Stimulated activated CD4-positive, alpha-beta T cell treated with anti-CD3 and anti-CD28 coated beads, Interleukin-15, amount 100 ng/mL, for 24 hours (primary cell): ENCODE data around the gene GMPPA.

ENCODE experiments used
- DNase-seq: peaks from one replicate; pipeline ENCODE4 v3.0.0-alpha.2; 2020

The GMPPA gene

DNA sequence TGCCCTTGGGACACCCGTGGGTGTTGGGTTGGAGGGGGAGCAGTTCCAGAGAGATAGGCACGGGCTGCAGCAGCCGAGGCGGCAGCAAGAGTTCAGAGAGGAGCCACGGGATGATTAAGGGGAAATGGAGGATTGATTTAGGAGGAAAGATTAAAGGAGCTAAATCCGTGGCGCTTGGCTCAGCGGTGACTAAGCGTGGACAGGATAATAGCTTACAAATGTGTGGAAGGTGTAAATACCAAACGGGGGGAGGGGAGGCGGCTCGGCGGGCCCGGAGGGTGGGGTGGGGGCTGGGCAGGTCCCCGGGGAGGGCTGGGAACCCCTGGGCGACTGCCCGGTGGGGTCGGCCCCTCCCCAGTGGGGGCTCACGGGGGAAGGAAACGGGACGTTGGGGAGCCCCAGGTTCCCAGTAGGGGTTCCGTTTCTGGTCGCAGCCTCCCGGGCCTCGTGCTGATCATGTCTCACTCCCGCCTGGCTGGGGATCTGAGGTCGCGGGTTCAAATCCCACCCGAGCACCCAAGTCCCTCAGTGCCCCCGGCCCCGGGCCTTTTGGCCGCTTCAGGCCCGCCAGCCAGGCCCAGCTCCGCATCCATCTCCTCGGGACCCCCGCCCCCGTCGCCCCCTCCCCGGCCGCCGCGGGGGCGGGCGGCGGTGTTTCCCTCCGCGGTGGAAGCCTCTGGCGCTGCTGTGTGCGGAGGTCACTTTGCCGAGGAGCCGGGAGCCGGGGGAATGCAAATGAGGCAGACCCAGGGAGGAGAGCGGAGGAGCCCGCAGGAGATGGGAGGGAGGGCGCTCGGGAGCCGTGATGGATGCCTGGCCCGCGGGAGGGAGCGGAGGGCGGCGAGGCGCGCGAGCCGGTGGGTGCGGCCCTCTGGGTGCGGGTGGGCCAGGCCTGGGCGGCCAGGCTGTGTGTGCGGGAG is 23.7 kb downstream of the GMPPA start:
- no peak for DNase-seq

DNA sequence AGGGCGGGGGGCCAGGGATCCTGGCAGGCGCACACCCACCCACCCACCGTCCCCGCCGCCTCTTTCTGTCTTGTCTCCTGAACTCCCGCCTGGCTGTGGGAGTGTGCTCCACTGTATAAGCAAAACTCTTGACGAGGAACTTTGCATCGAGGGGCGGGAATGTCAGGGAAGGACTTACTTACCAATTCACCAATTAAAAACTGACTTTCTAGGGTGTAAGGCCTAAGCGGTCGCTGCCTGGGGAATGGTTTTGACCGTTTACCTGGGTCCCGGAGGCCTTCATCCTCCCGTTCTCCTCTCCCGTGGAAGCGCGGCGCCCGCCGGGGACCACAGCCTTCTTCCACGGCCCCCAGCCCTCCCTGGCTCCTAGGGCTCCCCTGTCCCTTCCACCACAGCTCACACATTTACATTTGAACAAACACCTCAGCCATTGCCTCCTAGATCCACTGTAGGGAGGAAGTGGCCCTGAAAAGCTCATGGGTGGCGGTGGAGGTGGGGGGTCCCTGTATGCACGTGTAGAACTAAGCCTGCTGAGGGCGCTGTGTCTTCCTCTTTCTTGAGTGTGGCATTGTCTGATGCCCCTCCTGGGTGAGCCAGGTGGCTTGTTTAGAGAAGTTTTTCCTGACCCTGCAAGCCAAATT is 24.5 kb downstream of the GMPPA start:
- DNase-seq: no peak

DNA sequence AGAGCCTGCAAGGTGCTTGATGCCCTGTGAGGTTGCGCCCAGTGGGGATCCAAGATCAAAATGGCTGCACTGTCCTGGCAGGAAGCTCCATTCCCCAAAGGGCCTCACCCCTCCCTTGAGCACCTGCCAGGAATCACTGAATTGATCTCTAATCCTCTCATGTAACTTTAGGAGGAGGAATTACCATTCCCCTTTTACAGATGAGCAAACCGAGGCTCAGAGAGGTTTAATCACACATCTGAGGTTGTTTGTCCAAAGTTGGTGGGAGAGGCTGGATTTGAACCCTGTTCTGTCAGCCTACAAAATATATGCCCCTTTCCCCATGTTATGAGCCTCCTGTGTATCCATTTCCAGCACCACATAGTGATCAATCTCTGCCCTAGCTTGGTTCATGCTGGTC is 26.1 kb downstream of the GMPPA start:
- no peak for DNase-seq

DNA sequence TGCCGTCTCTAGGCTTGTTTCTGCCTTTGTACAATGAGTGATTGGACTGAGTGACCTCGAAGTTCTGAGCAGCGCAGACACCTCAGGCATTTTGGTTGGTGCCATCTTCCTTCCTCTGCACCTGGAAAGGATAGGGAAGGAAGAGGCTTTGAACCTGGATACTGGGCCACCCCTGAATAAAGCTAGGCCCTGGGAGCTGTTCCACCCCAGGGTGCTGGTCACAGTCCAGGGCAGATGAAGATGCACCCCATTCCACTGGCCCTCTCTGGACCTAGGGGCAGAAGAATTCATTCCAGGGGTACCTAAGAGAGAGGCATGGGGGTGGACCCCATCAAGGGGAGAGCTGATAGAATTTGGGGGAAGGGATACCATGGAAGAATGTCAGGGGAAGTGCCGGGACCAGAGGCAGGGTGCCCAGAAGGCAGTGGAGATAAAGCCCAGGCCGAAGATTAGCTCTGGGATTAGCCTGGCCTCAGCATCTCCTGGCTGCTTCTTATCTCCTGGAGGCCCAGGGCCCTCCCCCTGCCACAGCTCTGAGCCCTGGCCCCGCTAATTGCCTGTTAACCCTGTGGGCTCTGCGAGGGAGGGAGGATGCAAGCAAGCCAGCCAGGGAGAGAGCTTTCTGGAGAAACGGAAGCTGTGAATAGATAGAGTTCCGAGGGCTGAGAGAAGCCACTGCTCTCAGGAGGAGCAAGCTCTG is 27.0 kb downstream of the GMPPA start:
- no peak for DNase-seq

DNA sequence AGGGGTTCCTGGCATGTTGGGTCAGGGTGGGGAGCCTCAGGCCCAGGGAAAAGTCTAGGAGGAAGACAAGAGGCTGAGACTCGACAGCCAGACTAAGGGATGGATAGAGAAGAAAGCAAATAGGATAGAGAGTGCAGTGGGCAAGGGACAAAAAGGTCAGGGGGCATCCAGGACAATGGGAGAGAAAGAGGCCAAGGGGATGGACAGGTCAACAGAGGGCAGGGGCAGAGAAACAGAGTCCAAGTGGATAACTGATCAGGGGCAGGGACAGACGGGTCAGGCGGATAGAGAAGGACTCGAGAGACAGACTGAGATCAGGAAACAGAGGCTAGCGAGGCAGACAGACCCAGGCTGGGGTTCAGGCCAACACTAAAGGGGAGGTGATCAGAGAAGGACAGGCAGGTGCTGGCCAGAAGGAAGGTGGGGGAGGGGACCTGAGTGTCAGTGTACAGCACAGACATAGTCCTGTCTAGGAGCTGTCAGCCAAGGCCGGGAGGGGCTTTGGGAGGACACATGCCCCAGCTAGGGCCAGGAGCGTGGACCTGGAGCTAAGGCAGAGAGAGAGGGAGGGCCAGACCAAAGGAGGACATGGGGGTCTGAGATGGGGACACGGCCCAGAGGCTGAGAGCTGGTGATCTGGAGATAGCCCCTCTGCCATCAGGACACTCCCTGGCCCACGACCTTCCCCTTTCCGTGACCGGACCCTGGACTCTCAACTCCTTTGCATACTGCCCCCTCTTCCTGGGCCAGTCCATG is 27.8 kb downstream of the GMPPA start:
- DNase-seq: no peak

DNA sequence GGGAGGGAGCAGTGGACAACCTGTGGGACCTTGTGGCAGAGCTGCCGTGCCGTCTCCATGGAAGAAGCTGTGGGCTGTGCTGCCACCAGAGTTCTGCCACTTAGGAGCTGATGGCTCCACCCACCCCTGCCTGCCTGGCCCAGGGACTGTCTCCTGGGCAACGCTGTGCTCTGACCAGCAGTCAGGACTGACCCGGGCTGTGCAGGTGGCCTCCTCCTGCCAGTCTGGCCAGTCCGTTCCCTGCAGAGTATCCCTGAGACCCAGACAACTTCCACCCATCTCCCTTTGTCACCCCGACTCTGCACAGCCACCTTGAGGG is 28.3 kb downstream of the GMPPA start:
- no peak for DNase-seq

DNA sequence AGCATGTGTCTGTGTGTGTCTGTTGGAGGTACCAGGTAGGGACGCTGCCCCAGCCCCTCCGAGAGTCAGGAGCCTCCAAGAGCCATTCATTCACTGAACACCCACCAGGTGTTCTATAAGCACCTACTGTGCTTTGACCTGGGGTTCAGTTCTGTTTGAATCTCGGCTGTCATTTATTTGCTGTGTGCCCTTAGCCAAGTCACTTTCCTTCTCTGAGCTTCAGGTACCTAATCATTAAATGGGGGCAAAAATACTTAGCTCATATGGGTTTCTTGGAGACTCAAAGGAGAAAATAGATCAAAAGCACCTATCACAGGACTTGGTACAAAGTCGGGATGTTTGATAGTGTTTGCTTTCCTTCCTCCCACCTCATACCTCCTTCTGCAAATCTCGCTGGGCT is 28.8 kb downstream of the GMPPA start:
- DNase-seq: no peak

DNA sequence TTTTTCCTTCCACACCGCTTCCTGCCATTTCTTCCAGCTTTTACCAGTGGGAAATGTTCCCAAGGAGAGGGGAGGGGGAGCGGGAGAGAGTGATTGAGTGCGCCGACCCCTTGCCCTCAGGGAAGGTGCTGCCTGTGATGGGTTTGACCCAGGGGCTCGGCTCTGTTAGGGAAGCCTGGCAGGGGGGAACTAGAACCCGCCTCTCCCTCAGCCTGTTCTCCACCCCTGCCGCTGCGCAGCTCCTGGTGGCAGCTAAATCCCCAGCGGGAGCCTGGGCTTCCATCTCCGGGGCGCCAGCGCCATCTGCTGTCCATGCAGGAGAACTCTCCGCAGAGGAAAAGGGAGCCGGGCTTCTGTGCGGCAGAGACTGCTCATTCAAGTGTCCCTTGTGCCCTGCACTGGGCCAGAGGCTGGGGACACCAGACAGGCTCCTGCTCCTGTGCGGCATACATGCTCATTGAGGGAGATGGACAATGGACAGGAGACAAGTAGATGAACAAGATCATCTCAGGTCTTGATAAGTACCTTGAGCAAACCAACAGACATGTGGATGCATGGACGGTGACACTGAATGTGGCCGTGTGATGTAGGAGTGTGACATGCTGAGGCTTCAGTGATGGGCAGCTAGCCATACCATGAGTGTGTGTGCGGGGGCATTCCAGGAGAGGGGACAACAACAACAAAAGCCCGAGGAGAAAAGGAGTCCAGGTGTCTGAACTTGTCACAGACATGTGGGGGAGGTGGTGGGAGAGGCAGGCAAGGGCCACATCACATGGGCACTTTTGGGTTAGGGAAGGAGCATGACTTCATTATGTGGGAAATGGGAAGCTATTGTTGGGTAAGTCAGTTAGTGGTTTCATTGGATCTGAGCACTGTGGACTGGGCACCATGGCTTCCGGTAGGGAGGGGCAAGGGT is 31.6 kb downstream of the GMPPA start:
- peak; percentile 90 for DNase-seq

DNA sequence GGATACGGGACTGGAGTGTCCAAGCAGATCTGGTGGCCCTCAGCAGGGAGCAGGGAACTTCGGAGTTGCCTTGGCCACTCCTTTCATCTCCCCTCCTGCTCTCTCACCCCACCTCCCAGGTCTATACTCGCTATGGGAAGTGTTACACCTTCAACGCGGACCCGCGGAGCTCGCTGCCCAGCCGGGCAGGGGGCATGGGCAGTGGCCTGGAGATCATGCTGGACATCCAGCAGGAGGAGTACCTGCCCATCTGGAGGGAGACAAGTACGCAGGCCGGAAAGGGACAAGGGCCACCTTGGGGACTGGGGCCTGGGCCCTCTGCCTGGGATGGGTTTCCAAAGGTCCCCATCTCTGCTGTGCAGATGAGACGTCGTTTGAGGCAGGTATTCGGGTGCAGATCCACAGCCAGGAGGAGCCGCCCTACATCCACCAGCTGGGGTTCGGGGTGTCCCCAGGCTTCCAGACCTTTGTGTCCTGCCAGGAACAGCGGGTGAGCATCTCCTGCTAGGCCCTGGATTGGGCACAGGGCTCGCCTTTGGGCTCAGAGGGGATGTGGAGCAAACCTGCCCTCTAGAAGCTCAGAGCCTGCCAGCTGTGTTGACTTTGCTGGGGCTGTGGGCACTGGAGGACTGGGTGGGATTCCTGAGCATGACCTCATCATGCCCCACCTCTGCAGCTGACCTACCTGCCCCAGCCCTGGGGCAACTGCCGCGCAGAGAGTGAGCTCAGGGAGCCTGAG is 33.1 kb downstream of the GMPPA start:
- no peak for DNase-seq

DNA sequence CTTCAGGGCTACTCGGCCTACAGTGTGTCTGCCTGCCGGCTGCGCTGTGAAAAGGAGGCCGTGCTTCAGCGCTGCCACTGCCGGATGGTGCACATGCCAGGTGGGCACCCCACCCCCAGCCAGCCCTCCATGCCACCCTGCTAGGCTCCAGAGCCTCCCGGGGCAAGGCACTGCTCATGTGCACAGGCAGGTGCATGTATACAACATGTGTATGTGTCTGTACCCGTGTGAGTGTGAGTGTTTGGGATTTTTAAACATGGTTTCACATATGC is 33.6 kb downstream of the GMPPA start:
- no peak for DNase-seq

DNA sequence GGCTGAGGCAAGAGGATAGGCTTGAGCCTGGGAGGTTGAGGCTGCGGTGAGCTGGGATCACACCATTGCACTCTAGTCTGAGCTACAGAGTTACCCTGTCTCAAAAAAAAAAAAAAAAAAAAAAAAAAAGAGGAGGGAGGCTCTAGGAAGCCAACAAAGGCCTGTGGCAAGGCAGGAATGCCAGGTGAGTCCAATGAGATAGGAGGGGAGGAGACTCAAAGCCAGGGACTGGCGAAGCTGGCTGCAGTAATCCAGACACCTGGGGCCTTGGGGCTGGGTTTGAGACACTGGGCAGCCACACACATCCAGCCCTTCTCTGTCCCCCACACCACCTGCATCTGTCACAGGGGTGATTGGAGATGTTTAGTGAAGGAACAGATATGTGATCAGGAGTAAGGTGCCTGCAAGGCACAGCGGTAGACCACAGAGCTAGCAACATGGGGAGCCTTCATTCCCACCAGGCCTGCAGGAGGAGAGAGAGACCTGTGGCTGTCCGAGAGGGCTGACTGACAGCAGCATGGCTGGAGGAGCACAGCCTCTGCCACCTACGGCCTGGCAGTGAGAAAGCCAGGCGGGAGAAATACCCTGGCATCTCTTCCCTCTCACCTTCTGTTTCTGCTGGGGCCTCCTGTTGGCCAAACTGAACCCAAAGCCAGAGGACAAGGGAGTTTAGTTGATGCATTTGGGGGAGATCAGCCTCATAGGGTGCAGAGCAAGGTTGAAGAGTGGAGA is 35.4 kb downstream of the GMPPA start:
- DNase-seq: no peak

DNA sequence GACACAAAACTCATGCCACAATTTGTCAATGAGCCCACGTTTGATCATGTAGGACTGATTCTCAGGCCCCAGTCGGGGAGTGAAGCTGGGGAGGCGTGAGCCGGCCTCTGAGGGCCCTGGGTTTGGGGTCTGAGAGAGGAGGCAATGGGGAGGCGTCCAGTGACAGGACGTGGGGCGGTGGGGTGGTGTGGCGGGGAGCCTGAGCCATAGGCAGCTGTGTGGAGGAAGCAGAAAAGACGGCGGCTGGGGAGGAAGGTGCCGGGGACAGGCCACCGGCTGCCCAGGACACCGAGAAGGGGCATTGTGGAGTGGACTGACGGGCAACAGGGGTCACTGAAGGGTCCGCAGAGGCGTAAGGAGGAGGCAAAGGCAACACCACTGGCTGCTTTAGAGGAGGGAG is 37.7 kb downstream of the GMPPA start:
- DNase-seq: no peak

DNA sequence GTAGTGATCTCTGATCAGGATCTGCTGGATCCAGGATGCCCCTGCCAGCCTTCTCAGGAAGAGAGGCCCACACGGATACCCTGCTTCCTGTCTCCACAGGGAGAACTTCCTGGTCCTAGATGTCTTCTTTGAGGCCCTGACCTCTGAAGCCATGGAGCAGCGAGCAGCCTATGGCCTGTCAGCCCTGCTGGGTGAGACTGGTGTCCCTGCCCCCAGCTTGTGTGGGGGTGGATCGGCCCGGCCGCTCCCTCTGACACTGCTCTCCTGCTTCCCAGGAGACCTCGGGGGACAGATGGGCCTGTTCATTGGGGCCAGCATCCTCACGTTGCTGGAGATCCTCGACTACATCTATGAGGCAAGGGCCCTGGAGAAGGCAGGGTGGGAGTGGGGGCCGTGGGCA is 38.3 kb downstream of the GMPPA start:
- no peak for DNase-seq

DNA sequence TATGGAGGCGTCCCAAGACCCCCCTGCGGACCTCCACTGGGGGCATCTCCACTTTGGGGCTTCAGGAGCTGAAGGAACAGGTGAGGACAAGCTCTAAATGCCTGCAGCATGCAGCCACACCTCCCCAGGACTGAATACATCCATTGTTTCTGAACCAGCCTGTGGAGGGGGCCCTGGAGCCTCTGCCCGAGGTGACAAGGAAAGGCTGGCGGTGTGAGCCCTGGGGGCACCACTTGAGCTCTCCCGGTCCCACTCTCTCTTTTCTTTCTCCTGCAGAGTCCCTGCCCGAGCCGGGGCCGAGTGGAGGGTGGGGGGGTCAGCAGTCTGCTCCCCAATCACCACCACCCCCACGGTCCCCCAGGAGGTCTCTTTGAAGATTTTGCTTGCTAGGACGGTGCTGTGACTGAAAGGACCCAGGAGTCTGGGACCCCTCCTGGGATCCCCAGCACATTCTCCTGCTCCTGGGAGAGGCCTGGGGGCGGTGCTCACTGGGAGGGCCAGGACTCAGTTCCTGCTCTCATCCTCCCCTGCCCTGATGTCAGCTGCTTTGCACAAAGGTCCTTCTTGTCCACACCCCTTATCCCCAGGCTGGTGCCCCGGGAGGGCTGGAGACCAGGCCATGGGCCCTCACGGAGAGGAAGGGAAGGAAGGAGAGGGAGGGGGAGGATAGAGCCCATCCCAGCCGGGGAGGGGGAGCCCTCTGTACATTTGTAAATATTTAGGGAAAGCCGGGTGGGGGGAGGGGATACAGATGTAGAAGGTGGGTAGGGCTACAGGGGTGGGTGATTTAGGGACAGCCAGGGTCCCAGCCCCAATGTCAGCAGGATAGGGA is 39.2 kb downstream of the GMPPA start:
- no peak for DNase-seq

DNA sequence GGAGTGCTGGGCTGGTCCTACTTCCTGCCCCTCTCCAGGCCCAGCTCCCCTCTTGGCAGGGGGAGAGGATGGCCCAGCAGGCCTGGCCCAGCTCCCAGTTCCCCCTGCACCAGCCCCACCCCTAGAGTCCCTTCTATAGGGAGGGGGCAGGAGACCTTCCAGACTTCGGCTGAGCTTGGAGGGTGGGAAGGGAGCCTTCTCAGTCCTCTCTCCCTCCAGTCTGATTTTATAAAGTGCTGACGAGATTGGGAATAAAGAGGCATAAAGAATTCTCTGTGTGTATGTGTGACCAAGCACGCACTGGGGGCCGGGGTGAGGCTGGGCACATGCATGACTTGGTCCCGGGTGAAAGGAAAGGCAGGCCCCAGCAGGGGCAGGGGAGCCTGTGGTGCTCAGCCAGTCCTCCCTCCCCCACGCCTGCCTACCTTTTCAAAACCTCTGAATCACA is 39.8 kb downstream of the GMPPA start:
- no peak for DNase-seq

DNA sequence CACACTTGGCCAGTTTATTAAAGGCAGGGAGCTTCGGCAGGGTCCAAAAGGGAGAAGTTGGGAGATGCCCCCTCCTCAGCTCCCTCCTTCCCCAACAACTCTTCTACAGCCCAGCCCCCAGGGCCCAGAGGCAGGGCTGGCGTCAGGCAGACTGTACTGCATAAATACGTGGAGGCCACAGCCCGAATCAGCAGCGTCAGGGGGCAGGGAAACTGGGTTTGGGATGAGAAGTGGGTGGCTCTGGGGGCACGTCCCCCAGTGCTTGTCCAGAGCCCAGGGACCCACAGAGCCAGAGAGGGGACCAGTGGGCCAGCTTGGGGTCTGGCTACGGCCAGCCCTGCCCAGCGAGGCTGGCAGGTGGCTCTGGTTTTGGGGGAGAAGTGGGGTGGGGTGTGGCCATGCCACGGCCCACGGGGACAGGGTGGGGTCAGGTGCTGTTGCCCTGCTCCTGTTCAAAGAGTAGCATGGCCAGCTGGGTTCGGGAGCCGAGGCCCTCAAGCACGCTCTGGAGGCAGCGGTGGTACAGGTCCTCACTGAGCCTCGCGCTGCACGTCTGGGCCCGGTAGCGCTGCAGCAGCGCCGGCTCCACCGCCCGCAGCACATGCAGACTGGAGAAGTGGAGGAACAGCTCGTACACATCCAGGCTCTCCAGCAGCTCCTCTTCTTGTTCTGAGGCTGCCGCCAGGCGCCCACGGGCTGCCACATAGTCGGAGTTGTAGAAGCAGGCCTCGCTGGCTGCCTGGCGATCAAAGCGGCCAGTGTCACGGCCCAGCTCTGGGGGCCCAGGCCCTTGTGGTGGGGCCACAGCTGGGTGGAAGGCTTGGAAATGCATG is 40.5 kb downstream of the GMPPA start:
- DNase-seq: no peak

DNA sequence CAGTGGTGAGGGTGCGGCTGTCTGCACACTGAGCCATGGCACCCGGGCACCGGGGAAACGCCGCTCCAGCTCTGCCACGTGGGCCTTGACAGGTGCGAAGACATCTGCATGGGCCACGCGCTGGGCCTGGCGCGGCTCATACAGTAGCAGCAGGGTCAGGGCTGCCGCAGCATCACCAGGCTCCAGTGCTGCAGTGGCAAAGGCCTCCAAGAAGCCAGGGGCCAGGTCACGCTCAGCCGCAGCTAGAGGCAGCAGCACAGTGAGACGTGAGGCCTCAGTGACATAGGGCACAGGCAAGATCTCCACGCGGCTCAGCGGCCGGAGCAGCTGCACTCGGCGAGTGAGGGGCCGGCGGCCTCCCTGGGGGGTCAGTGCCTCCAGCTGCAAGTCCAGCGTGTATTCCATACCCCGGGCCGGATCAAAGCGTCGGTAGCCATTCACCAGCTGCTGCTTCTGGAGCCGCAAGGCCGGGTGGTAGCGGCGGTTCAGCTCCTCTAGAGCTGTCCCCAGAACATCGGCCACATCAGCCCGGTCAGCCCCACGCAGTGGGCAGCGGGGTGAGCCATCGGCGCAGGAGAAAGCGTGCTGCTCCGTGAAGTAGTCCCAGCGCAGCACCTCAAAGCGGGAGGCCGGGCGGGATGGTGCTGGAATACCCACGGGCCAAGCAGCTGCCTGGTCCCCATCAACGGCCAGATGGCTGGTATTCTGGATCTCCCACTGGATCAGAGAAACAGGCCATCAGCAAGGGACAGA is 41.4 kb downstream of the GMPPA start:
- no peak for DNase-seq

DNA sequence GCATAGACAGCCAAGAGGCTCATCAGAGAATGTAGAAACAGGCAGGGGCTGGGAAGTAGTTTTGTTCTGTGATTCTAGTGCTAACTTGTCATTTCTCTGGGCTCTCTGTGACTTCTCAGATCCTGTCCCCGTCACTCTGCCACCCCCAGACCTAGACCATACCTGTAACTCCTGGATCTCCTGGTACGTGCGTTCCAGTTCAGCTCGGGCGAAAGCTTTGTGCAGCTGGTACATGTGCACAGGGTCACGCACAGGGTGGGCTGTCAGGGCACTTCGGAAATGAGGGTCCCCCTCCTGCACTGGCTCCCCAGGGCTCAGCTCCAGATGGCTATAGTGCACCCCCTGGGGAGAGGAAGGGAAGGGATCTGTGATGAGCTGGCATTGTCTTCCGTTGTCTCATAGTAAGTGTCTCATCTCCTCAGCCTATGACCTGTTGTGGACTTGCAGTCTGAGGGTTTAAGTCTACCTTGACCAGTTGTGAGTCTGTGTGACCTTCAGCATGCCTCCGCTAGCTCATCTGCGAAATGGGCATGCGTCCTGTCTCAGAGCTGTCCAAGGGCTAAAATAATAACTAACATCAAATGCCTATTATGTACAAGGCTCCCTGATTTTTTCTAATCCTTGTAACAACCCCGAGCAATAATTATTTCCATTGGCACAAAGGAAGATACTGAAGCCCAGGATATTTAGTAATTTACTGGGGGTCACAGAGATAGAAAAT is 42.3 kb downstream of the GMPPA start:
- DNase-seq: no peak
